Right lobe of liver (tissue), 6 donors: ENCODE data around the gene GALNTL6. TPM values are rescaled to one million over a fixed set of nuclear protein-coding genes. Genes with fewer than 3 reads are reported as not detected.

Experiments used
- ATAC-seq, 4 donors: fragments of 200-7000 bp; cut with Tn5 transposase; one replicate each; pipeline ENCODE4 v1.9.1; 2020; ENCODE audit warnings: mild to moderate bottlenecking in 4 of 4, moderate library complexity in 4 of 4
- DNase-seq, 3 donors: peaks; one replicate each; pipeline ENCODE4 v3.0.0-alpha.2; 2020
- H3K27ac ChIP-seq, 3 donors: fragments of 200-600 bp; one replicate each; pipeline ENCODE4 v1.8.0; 2022
- H3K27me3 ChIP-seq, 2 donors: fragments of 200-600 bp; one replicate each; pipeline ENCODE4 v1.8.0; 2022
- H3K36me3 ChIP-seq, 4 donors: fragments of 200-600 bp; sonication (generic) in 1 of 4; one replicate each; pipeline versions ENCODE4 v1.5.1 to v1.8.0; 2017 to 2022; ENCODE audit warnings: control low read depth in 1 of 4
- H3K4me1 ChIP-seq, 4 donors: fragments of 200-600 bp; sonication (generic) in 1 of 4; one replicate each; pipeline versions ENCODE4 v1.5.1 to v1.8.0; 2017 to 2022; ENCODE audit warnings: control low read depth in 1 of 4
- H3K4me3 ChIP-seq, 3 donors: fragments of 200-600 bp; one replicate each; pipeline ENCODE4 v1.8.0; 2022
- H3K9me3 ChIP-seq, 4 donors: fragments of 200-600 bp; sonication (generic) in 1 of 4; one replicate each; pipeline versions ENCODE4 v1.5.1 to v1.8.0; 2017 to 2022; ENCODE audit warnings: control low read depth in 1 of 4
- CTCF ChIP-seq, 4 donors: fragments of 200-600 bp in 3 of 4; fragments of 450-650 bp in 1 of 4; IDR thresholded peaks; one replicate each; pipeline versions ENCODE4 v1.5.1 to v1.8.0; 2016 to 2022; ENCODE audit warnings: antibody characterized with exemption in 4 of 4, mild to moderate bottlenecking in 2 of 4
- POLR2A ChIP-seq: fragments of 450-650 bp; IDR thresholded peaks from one replicate; pipeline ENCODE4 v1.6.1; 2017; ENCODE audit warnings: antibody characterized with exemption, mild to moderate bottlenecking
- WGBS: methylation state at CpG from one replicate; pipeline ENCODE4 v1.1.6; 2018; ENCODE audit warnings: low coverage, low lambda C conversion rate; ENCODE audit not compliant: insufficient coverage; ENCODE audit errors: missing lambda C conversion rate; 5-methylcytosine and 5-hydroxymethylcytosine counted together
- intact Hi-C, 2 donors: fragments of 100-400 bp; cut with DNase I; formaldehyde crosslinking; loops; one replicate each; pipeline versions ENCODE4 v1.11.2 to v1.14.1; 2022
- total RNA-seq, 6 experiments: library from RNA; depleted of rRNA in 2 of 6; stranded (reverse); fragments of >200 nt in 2 of 6; fragmentation: NEBNext Ultra II Directional in 3 of 6; extraction: Animal tissue kit (Norgen Biotek cat#: 25700) in 3 of 6; gene quantifications; one replicate each; pipeline versions ENCODE4 v1.1.0 to v1.2.4, GENCODE V29; 2016 to 2023
- donor health status: DM: no; HTN: yes; CAD: no.
- donor health status: DM: no; HTN: no; CAD: no.
- donor health status: DM: no; HTN: no; CAD: no.
- donor health status: DM: no; HTN: yes; CAD: no.
- donor health status: DM: no; HTN: yes; CAD: no.

GALNTL6 gene
- total RNA-seq, 6 experiments from 2014 or later = 0.15 to 1.1 (median 0.30) TPM; not detected in 3

DNA sequence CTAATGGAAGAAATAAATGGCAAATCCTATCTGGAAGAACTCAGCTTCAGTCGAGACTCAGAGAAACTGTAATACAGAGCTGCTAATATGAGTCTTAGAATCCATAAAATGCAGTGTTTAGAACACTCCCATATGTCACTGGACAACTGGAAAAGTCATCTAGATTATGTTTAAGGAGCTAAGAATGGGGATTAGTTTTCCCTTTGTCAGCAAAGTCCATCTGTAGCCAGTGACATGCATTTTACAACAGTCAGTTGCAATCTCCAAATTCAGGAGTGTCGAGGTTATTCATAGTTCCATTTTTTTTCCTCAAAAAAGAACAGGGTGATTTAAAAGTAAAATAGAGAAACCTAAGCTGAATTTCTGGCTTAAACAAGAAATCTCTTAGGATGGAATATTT lies 838.8 kb downstream of the GALNTL6 start:
- intact Hi-C loops = no loop called here
- Histone ChIP-seq H3K4me1 (no peaks in the 10 kb centered on the region), H3K4me3 (no peak overlapping the region), H3K27me3 (no peaks in the 10 kb centered on the region), H3K36me3 (no peaks in the 10 kb centered on the region), H3K9me3 (no peaks in the 10 kb centered on the region), H3K27ac (no peak overlapping the region)
- ATAC-seq (no peak), DNase-seq (no peak)
- no peak for TF ChIP-seq POLR2A
- no peak for TF ChIP-seq CTCF (IDR thresholded peaks at IDR 0.05)
- 55% methylated on average over 2 of the region's 2 CpGs for whole genome bisulfite sequencing

GRCh38 chr4:172652369-172652768 lies 839.2 kb downstream of the GALNTL6 start:
- Histone ChIP-seq H3K27me3 (no peaks in the 10 kb centered on the region), H3K4me1 (no peaks in the 10 kb centered on the region), H3K4me3 (no peak overlapping the region), H3K36me3 (no peaks in the 10 kb centered on the region), H3K27ac (no peak overlapping the region), H3K9me3 (no peaks in the 10 kb centered on the region)
- ATAC-seq (no peak), DNase-seq (no peak)
- TF ChIP-seq CTCF (IDR thresholded peaks at IDR 0.05) (no peak), POLR2A (no peak)
- intact Hi-C loops = no loop called here
- WGBS = 73% methylated on average over 1 of the region's 1 CpG

GRCh38 chr4:172653676-172654075 lies 840.5 kb downstream of the GALNTL6 start:
- no peak for ATAC-seq
- TF ChIP-seq POLR2A = no peak
- TF ChIP-seq CTCF (IDR thresholded peaks at IDR 0.05) = no peak

GRCh38 chr4:172654457-172654856 lies 841.3 kb downstream of the GALNTL6 start:
- Histone ChIP-seq H3K27ac (no peak overlapping the region), H3K4me1 (no peaks in the 10 kb centered on the region), H3K36me3 (no peaks in the 10 kb centered on the region), H3K27me3 (no peaks in the 10 kb centered on the region), H3K4me3 (no peak overlapping the region), H3K9me3 (no peaks in the 10 kb centered on the region)
- 47% methylated on average over 3 of the region's 3 CpGs for WGBS
- TF ChIP-seq POLR2A = no peak
- TF ChIP-seq CTCF (IDR thresholded peaks at IDR 0.05) = no peak
- DNase-seq (no peak), ATAC-seq (no peak)
- intact Hi-C loops = no loop called here

More at GRCh38 chr4:172653676-172654075, 840.5 kb downstream of the GALNTL6 start:
- DNase-seq = no peak
- Histone ChIP-seq H3K9me3 (no peaks in the 10 kb centered on the region), H3K27ac (no peak overlapping the region), H3K4me1 (no peaks in the 10 kb centered on the region), H3K4me3 (no peak overlapping the region), H3K36me3 (no peaks in the 10 kb centered on the region), H3K27me3 (no peaks in the 10 kb centered on the region)
- intact Hi-C loops = no loop called here

DNA sequence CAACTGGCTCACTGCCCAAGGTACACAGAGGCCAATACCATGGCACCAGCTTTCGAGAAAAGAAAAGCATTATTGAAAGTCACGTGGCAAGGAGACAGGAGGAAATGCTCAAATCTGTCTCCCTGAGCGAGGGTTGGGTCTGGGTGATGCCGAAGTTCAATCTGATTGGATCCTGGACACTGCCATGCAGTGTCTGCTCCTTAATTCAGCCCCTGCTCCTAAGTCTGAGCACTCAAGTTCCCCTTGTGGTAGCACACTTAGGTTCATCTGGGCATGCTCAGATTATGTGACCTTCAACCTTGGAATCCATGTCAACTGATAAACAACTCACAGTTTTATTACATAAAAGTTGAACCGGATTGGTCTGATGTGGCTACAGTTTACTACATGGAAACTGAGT lies 842.9 kb downstream of the GALNTL6 start:
- ATAC-seq = no peak
- Histone ChIP-seq H3K4me1 (no peaks in the 10 kb centered on the region), H3K27ac (no peak overlapping the region), H3K36me3 (no peaks in the 10 kb centered on the region), H3K9me3 (no peaks in the 10 kb centered on the region), H3K4me3 (no peak overlapping the region), H3K27me3 (no peaks in the 10 kb centered on the region)
- intact Hi-C loops = no loop called here
- no peak for TF ChIP-seq POLR2A
- no peak for TF ChIP-seq CTCF (IDR thresholded peaks at IDR 0.05)
- DNase-seq = no peak
- WGBS = 60% methylated on average over 5 of the region's 5 CpGs
